HG02623 (cell line): ENCODE results near the gene TRMT10B.
"Not testable (repeated sequence)": the region's sequence is repeated elsewhere in the genome, so short reads cannot be mapped to it uniquely, and the experiment has no call there.

Source experiments
- ATAC-seq: cut with Tn5 transposase; IDR thresholded peaks from one replicate; pipeline ENCODE4 v1.9.1; 2021; ENCODE audit warnings: moderate library complexity; ENCODE audit not compliant: unreplicated experiment

The TRMT10B gene

GRCh38 chr9:37800631-37801286, 47.2 kb downstream of the TRMT10B start, which contains the start of gene DCAF10:
TSS of gene DCAF10 (plus strand) at chr9:37800797. CDS start at chr9:37800867, 70 bp downstream.
- ATAC-seq: peak; percentile 66

GRCh38 chr9:37801287-37801850, 47.8 kb downstream of the TRMT10B start:
- peak; percentile 33 for ATAC-seq

- no peak for ATAC-seq
Measured at GRCh38 chr9:37801959-37802711, 48.5 kb downstream of the TRMT10B start.

GRCh38 chr9:37806271-37806670, 52.7 kb downstream of the TRMT10B start:
- no peak for ATAC-seq

GRCh38 chr9:37809676-37810075, 56.1 kb downstream of the TRMT10B start:
- not testable (repeated sequence) for ATAC-seq

- no peak for ATAC-seq
Measured at GRCh38 chr9:37811906-37812476, 58.4 kb downstream of the TRMT10B start.

- ATAC-seq: no peak
Measured at GRCh38 chr9:37812773-37813379, 59.3 kb downstream of the TRMT10B start.

GRCh38 chr9:37818849-37819248, 65.2 kb downstream of the TRMT10B start:
- ATAC-seq: no peak

GRCh38 chr9:37820142-37820541, 66.5 kb downstream of the TRMT10B start:
- ATAC-seq: peak; percentile 50

GRCh38 chr9:37825174-37825573, 71.6 kb downstream of the TRMT10B start:
- ATAC-seq: not testable (repeated sequence)

- no peak for ATAC-seq
Measured at GRCh38 chr9:37827483-37828165, 74.0 kb downstream of the TRMT10B start.
